ENCODE measurements around the gene XCR1.
"Not testable (repeated sequence)": the region's sequence is repeated elsewhere in the genome, so short reads cannot be mapped to it uniquely, and the experiment has no call there.

XCR1 gene

DNA sequence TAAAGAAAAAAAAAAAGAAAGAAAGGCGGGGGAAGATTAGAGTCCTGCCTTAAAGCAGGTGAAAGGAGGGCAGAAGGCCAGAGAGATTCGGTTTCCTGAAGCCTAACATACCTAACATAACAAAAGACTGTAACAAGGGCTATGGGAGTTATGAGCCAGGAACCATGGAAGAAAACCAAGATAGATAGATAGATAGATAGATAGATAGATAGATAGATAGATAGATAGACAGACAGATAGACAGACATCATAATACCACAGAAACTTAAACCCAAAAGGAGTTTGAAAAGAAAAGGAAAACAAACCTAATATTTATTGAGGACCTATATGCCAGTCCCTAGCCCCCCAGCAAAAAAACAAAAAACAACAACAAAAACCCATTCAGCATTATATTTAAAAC is 29.3 kb downstream of the XCR1 start:
- DNase-seq: no peak

GRCh38 chr3:45997499-45997898 is 29.8 kb downstream of the XCR1 start:
- DNase-seq: not testable (repeated sequence)

DNA sequence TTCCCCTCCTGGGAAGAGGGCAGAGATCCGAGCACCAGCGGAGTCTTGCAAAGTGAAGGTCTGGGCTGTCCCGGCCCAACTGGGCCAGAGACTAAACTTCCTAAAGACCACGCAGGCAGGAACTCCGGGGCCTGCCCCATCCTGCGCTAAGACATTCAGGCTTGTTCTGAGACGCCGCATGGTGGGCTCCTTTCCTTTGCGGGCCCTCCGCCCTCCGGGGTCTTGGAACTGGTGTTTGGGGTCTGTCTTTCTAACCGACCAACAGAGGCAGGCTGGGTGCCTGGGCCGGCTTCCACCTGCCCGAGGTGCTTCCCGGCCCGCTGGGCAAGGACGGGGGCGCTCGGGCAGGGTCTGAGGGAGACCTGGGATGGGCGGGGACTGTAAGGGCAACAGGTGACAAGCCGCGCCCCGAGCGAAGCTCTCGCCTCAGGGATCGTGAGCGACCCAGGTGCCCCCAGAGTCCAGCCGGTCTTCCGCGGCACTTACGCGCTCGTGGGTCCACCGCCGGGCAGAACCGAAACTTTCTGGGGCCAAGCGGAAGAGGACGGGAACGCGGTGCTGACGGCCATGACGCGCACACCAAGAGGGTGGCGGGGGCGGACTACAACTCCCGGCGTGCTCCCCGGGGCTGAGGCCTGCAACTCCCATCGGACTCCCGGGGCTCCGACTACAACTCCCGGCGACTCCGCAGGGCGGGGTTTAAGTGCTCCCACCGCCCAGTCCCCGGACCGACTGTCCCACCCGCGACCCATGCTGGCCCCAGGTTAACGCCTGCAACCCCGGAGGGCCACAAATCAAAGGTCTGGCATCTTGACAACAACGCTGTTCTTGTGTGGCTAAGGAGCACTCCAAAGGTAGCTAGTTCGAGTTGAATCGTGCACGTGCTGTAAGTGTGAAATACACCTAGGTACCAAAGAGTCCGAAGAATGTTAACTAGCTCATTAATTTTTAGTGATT is 31.8 kb downstream of the XCR1 start, which contains the start of gene FYCO1:
FYCO1 (minus strand) TSS at position 589 of the 957 bp plus-strand sequence. CDS start 10,914 bp downstream, outside the sequence.
- DNase-seq: peak; percentile 87 to 90

- peak; percentile 27 to 34 for DNase-seq
Observed at GRCh38 chr3:45994419-45995235, 32.7 kb downstream of the XCR1 start.

DNA sequence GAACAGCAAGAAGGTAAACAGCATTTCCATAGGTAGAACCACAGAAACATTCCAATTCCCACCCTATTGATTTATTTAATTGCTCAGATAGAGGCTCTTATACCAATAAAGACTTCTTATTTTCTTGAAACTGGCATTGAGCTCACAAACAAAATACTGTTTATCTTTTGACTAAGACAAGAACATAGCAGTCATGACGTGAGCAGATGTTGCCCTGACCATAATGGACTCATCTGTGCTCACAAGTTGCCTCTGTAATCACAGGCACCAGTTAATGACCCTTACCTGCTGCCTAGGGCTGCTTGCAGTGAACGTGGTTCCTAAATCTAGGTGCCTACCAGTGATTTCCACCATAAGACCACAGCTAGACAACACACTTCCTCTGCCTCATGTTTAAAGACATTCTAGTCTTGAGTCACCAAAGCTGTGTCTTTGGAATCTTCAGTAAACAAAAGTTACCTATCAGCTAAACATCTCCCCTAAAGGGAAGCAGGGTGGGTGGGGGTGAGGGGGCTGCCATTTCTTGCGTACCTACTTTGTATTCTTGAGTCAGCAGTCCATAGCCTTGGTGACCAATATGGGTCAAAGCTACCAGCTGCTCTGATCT is 33.8 kb downstream of the XCR1 start:
- no peak for DNase-seq

GRCh38 chr3:45992821-45993221 is 34.5 kb downstream of the XCR1 start:
- DNase-seq: no peak

DNA sequence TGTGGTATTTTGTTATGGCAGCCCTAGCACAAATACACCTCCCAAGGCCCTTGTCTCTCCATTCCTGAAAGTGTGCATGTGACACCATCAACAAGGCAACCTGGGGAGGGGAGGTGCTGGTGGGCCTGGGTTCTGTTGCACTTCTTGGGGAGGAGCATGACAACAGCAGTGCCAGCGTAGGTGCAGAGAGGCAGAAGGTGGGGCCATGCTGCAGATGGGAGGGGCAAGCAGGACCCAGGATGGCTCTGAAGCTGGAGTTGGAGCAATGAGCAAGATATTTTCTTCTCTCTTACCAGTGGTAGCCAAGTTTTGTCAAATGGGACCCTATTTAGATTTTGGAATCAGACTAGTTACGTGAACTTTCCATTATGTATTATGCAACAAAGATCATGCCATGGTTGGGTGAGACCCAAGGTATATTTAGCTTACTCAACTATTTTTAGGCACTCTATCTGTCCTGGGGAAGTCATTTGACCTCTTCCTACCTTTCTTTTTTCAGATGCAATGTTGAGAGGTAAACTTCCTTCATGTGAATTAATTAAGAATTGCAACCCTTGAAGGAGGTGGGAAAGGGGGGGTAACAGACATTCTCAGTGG is 35.1 kb downstream of the XCR1 start:
- DNase-seq: no peak

- no peak for DNase-seq
Observed at GRCh38 chr3:45991341-45991740, 35.9 kb downstream of the XCR1 start.

- no peak for DNase-seq
Observed at GRCh38 chr3:45990181-45990580, 37.1 kb downstream of the XCR1 start.

GRCh38 chr3:45988804-45989203 is 38.5 kb downstream of the XCR1 start:
- DNase-seq: no peak

GRCh38 chr3:45988362-45988761 is 38.9 kb downstream of the XCR1 start:
- no peak for DNase-seq

DNA sequence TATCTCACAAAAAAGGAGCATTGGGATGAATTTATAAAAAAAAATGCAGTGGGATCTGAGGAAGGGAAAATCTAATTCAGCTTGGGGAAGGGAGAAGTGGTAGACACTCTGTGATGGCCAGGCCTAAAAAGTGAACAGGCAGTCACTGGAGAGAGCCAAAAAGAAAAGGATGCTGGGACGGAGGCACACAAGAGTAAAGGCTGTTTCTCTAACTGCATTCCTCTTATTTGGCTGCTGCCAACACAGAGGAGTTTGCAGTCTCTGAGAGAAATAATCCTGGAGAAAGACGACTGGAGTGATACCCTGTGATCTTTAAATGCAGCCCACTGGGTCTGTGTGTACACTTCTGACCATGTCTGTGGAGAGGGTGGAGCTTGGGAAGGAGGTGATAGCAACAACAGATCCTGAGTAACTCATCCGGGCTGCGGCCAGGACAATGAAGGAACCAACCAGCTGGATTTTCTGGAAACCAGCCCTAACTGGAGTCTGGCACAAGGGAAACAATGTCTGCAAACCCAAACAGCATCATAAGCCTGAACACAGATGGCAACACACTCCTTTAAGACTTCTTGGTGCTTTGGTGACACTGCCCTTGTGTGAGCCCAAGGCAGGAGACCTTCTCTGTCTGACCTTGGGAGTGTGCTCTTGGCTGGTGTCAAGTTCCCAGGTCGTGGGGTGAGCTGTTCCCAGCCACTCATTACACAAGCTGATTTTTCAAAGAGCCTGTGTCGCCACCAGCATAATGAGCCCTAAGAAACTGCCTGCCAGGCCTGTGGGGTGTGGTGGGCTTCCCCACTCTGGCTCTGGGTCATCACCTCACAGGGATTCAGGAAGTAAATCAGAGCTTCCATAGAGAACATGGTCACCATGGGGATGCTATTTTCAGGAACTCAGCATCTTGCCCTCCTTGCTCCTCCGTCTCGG is 39.7 kb downstream of the XCR1 start:
- DNase-seq: no peak

DNA sequence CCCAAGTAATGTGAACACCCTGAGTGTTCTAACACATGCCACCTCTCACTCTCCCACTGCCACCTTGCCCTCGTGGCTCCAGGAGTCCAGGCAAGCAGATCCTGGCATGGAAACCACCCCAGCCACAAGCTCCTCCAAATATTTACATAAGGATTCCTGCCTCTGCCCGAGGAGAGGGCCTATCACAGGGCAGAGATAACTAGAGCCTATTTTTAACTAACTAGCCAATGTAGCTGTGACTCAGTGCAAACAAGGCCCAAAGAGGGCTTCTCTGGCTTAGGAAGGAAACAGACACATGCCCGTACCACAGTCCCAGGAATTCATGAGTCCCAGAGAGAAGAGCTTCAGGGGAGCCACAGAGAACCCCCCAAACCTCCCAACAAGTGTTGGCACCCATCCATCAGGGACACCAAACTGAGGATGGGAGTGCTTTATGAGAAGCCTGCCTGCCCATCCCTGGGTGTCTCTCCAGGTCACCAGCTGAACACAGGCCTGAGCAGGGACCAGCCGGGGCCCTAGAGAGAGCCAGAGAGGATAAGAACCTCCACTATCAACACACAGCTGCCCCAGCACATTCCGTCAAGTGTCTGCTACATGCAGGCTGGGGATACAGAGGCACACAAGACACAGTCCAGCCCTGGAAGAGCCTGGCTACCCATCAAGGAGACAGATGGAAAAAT is 40.8 kb downstream of the XCR1 start:
- no peak for DNase-seq

DNA sequence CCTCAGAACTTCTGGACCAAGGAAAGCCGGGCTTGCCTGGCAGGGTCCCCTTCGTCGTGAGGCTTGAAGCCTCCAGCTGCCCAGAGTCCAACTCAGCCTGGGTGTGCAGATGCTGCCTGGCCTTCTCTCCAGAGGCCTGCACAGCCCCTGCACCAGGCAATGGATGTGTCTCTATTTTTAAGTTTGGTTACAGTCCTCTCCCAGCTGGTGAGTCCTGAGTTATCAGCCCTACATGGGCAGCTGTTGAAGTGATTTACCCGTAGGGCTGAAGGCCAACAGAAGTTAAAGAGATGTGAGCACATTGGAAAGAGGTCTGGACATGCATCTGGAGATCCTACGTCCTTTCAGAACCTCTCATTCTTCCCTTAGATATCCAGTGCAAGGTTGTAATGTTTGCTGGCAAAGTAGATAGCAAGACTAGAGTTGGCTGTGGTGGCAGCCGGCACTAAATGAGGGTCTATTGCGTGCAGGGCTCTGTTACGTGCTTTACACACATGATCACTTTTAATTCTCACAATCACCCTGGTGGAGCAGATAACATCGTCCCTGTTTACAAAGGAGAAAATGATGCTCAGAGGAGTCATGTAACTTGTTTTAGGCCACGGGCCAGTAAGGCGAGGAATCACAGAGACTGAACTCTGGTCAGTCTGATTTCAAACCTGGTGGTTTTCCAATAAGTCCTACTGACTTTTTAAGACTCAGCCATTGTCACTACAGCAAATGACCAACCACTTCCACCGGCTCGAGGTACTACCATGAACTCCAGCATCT is 41.6 kb downstream of the XCR1 start:
- DNase-seq: no peak

DNA sequence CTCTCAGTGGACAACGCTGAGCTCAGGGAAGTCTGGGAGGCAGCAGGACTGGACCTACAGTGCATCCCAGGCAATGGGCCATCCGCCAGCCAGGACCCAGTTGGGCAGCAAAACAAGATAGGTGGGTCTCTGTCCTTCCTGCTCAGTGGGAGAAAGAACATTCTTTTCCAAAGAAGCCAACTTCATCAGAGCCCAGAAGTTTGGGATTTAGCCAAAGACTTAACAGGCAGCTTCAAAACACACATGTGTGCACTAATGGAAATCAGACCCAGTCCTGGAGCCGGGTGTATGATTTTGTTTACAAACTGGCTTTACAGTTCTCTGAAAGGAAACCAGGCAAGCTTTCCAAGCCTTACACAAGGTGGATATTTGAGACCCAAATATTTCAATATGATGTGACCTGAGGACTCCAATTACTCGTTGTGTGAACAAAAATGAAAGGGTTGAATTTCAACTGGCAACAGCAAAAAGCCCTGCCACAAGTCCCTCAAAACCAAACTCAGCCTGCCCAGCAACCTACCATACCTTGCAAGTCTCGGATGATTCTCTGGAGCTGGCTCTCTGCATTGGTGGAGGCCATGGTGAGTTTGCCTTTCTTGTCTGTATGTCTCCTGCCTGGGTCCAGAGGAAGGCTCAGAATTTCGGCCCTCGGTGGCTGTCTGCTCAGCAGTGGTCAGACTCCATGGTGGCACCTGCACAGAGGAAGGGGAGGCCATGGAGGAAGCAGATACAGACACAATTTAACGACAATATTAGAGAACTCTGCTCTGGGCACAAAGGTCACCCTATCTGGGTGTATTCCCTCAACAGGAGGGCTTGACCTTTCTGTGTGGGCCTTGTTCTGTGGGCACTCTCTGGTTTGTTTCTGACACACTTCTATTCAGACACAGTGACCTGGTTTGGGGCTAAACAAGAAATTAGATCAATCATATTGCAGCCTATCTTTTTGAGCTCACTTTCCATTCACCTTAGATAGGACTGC is 42.7 kb downstream of the XCR1 start:
- no peak for DNase-seq

DNA sequence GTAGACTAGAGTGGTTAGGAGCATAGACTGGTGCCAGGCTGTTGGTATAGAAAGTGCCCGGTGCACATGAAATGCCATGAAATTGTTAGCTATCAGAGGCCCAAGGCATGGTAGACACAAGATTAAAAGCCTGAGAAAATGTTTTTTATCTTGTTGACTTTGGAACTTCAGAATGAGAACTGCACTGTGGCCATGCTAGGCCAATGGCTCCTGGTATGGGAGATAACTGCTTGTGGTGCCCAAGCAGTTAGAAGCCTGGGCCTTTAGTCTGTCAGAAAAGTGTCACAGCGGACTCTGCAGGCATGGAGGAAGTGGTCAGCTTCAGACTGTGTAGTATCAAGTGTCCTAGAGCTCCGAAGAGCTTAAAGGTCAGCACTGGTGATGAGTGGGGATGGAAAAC is 43.5 kb downstream of the XCR1 start:
- no peak for DNase-seq

DNA sequence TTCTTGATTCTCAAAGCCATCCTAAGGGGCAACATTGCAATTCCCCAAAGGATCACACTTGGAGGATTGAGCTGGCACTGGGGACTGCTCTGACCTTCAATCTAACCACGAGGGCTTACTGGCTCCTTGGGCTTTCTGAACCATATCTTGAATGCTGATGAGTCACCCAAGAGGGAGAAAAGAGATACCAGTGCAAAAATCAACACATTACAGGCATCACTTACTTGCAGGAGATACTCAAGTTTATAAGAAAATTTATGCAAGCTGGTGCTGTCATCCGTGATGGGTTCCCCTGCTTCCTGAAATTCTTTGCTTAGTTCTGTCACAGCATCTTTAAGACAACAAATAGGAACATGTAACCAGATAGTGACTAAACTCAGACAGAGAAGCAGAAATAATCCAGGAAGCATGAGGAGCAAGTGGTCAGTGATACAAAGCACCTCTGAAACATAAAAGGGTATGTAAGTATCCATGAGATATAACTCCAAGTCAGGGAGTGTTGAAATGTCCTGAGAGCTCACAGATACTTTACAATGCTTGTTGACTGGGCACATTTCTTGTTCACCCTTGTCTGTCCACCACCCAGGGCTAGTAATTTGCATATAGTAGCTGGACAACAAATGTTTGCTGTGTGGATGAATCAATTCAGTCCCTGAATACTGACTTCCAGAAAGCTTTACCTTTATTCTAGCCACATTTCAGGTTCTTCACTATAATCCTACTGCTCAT is 45.8 kb downstream of the XCR1 start:
- no peak for DNase-seq

DNA sequence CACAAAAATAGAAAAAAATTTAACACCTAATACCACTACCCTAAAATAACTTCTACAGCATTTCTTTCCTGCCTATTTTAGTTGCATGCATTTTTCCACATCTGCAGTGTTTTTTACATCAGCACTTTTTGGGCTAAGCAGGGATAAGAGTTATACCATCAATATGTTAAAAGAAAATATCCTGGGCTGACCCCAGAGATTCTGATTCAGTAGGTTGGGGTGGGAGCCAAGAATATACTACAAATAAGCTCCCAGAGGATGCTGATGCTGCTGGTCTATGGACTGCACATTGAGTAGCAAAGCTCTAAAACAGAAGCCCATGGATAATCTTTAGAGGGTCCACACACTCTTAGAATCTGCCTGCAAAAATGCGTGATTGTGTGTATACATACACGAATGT is 46.5 kb downstream of the XCR1 start:
- no peak for DNase-seq

Measured in stimulated activated CD4-positive, alpha-beta T cell treated with anti-CD3 and anti-CD28 coated beads, Interleukin-4, amount 100 ng/mL, for 4 hours (primary cell).